ENCODE measurements around the gene ARMC2.
"Not testable (repeated sequence)": the region's sequence is repeated elsewhere in the genome, so short reads cannot be mapped to it uniquely, and the experiment has no call there.

Gene ARMC2

DNA sequence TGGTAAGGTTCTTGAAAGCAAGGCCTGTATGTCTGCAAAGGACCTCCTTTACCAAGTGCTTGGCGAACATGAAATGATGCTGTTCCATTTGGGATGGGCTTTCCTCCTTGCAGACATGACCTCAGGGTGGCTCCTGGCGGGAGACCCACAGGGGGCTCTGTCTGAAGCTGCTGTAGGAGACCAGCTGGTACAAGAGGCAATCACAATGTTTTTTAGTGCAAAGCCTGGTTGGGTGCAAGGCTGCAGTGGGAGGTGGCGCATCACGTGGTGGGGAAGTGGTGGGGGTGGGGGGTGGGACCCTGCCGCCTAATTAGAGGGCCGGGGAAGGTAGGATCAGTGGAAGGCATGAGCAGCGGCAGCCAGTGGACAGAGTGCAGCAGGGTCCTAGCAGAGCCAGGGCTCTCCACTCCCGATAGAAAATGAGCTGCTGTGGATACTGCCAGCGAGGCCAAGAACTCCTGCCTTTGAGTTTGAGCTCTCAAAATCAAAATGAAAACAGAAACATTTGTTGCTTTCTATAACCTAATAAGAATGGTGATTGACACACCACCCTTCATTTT is 9.1 kb upstream of the ARMC2 start:
- Mint-ChIP-seq H3K4me1 (peaks cover 22 to 36% of the 10 kb centered on the region in 2 donors), H3K9me3 (no peaks in the 10 kb centered on the region), H3K36me3 (no peaks in the 10 kb centered on the region), H3K27ac (no peak overlapping the region), H3K27me3 (peaks cover 30 to 31% of the 10 kb centered on the region in 2 donors), H3K4me3 (no peak overlapping the region)
- no peak for ATAC-seq (replicated peaks)
- DNase-seq, result no peak

- DNase-seq, result no peak
- no peak overlapping the region for H3K27ac Mint-ChIP-seq
- H3K4me3 Mint-ChIP-seq, result no peak overlapping the region
- H3K9me3 Mint-ChIP-seq, result no peaks in the 10 kb centered on the region
- peaks cover 18 to 30% of the 10 kb centered on the region in 2 donors for H3K4me1 Mint-ChIP-seq
- no peak for ATAC-seq (replicated peaks)
- H3K36me3 Mint-ChIP-seq, result no peaks in the 10 kb centered on the region
- H3K27me3 Mint-ChIP-seq, result peaks cover 25 to 30% of the 10 kb centered on the region in 2 donors
Observed at GRCh38 chr6:108840919-108841318, 7.3 kb upstream of the ARMC2 start.

- H3K27ac Mint-ChIP-seq, result no peak overlapping the region
- H3K4me1 Mint-ChIP-seq, result peaks cover 18 to 35% of the 10 kb centered on the region in 2 donors
- no peaks in the 10 kb centered on the region for H3K36me3 Mint-ChIP-seq
- DNase-seq, result no peak
- H3K27me3 Mint-ChIP-seq, result peaks cover 25 to 30% of the 10 kb centered on the region in 2 donors
- no peak for ATAC-seq (replicated peaks)
- H3K4me3 Mint-ChIP-seq, result no peak overlapping the region
- H3K9me3 Mint-ChIP-seq, result no peaks in the 10 kb centered on the region
Observed at GRCh38 chr6:108841377-108841855, 6.8 kb upstream of the ARMC2 start.

DNA sequence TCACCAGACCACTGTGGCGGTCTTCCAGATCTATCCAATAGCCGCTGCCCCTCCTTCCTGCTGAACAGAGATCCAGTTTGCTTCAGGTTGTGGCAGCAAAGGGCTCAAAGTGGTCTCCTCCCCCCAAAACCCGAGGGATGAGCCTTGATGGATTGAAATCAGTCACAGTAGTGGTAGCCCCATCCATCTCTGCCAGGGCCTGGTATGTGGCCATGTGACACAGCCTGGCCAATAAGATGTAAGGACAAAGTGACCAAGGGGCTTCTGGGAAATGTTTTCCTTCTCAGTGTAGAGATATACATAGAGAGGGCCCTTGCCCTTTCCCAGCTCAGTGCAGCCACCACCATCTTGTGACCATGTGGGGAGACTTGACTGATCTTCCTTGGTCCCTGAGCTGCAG is 4.1 kb upstream of the ARMC2 start:
- H3K27me3 Mint-ChIP-seq, result peaks cover 13 to 15% of the 10 kb centered on the region in 2 donors
- H3K27ac Mint-ChIP-seq, result no peak overlapping the region
- no peaks in the 10 kb centered on the region for H3K9me3 Mint-ChIP-seq
- no peaks in the 10 kb centered on the region for H3K36me3 Mint-ChIP-seq
- no peak for ATAC-seq (replicated peaks)
- no peak for DNase-seq
- H3K4me3 Mint-ChIP-seq, result no peak overlapping the region
- peaks cover 14 to 30% of the 10 kb centered on the region in 2 donors for H3K4me1 Mint-ChIP-seq

DNA sequence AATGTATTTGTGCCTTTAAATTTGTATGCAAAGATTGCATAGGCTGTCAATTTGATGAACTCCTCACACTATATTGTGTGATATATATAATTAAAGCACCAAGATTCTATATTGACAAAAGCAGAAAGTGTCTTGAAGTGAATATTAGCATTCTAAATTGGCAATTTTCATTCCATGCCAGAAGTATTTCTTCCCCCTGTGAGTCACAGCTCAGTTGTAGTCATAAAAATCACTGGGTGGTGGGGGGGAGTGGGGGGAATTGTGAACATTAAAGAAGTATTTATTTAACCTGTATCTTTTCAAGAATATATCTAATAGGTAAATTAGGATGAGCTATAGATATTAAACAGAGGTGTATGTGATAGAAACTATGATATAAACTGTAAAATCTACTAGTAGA is 3.1 kb upstream of the ARMC2 start:
- H3K4me3 Mint-ChIP-seq, result no peak overlapping the region
- H3K36me3 Mint-ChIP-seq, result no peaks in the 10 kb centered on the region
- no peak overlapping the region for H3K27ac Mint-ChIP-seq
- peaks cover 14 to 30% of the 10 kb centered on the region in 2 donors for H3K4me1 Mint-ChIP-seq
- peaks cover 13 to 15% of the 10 kb centered on the region in 2 donors for H3K27me3 Mint-ChIP-seq
- DNase-seq (no peak), ATAC-seq (replicated peaks) (no peak)
- no peaks in the 10 kb centered on the region for H3K9me3 Mint-ChIP-seq

GRCh38 chr6:108846101-108846500 is 2.1 kb upstream of the ARMC2 start:
- H3K36me3 Mint-ChIP-seq, result no peaks in the 10 kb centered on the region
- ATAC-seq (replicated peaks) (no peak), DNase-seq (no peak)
- no peak overlapping the region for H3K27ac Mint-ChIP-seq
- H3K9me3 Mint-ChIP-seq, result no peaks in the 10 kb centered on the region
- H3K4me1 Mint-ChIP-seq, result peaks cover 13 to 27% of the 10 kb centered on the region in 2 donors
- peaks cover 9 to 13% of the 10 kb centered on the region in 2 donors for H3K27me3 Mint-ChIP-seq
- no peak overlapping the region for H3K4me3 Mint-ChIP-seq

- H3K36me3 Mint-ChIP-seq, result no peaks in the 10 kb centered on the region
- peaks cover 9 to 22% of the 10 kb centered on the region in 2 donors for H3K4me1 Mint-ChIP-seq
- no peak overlapping the region for H3K4me3 Mint-ChIP-seq
- no peaks in the 10 kb centered on the region for H3K9me3 Mint-ChIP-seq
- peaks cover 4 to 8% of the 10 kb centered on the region in 2 donors for H3K27me3 Mint-ChIP-seq
- peak in 1 of 2 donors; percentile 39 for ATAC-seq (replicated peaks)
- no peak overlapping the region for H3K27ac Mint-ChIP-seq
- no peak for DNase-seq
Observed at GRCh38 chr6:108846628-108847027, 1.6 kb upstream of the ARMC2 start.

GRCh38 chr6:108847738-108848115 is 495 bp upstream of the ARMC2 start:
- DNase-seq (no peak), ATAC-seq (replicated peaks) (peak in 1 of 2 donors; percentile 17)
- H3K27ac Mint-ChIP-seq, result peak overlapping the region; percentile 89
- no peaks in the 10 kb centered on the region for H3K36me3 Mint-ChIP-seq
- H3K4me3 Mint-ChIP-seq, result peak overlapping the region; percentile 89 to 93
- H3K4me1 Mint-ChIP-seq, result peaks cover 8 to 20% of the 10 kb centered on the region in 2 donors
- no peaks in the 10 kb centered on the region for H3K9me3 Mint-ChIP-seq
- H3K27me3 Mint-ChIP-seq, result peaks cover 0 to 3% of the 10 kb centered on the region in 2 donors

DNA sequence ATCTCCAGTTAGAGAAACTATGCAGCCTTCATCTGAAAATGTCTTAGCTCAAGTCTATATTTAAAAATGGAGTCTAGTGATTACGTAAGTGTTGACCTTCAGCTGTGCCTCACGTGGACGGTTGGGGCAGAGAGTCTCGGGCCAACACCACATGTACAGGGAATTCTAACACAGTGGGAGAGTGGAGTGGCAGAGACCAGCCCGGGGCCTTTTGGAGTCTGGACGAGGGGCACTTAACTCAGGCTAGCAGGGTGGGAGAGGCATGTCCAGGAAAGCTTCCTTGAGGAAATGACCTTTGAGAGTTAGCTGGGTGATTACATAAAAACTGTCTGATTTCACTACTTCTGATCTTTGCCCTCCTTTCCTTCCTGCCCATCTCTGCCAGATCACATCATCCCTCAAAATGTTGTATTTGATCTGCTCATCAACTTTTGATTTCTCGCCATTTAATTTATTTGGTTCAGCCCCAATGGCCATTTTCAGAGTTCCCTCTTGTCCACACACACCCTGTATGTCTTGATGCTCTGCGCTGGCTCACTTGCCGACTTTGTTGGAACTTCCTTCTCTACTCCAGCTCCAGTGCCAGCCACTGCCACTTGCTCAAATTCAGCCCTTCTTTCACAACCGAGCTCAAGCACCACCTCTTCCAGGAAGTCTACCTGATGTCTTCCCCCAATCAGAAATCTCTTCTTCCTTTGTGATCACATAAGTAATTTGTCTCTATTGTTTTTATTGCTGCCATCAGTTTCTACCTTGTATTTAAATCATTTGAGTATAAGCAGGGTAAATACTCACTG is 2.6 kb downstream of the ARMC2 start:
- H3K9me3 Mint-ChIP-seq, result no peaks in the 10 kb centered on the region
- no peak overlapping the region for H3K27ac Mint-ChIP-seq
- no peaks in the 10 kb centered on the region for H3K27me3 Mint-ChIP-seq
- peaks cover 8 to 20% of the 10 kb centered on the region in 2 donors for H3K4me1 Mint-ChIP-seq
- H3K4me3 Mint-ChIP-seq, result no peak overlapping the region
- ATAC-seq (replicated peaks) (no peak), DNase-seq (no peak)
- H3K36me3 Mint-ChIP-seq, result peaks cover 8 to 9% of the 10 kb centered on the region in 2 donors

GRCh38 chr6:108851756-108852155 is 3.5 kb downstream of the ARMC2 start:
- Mint-ChIP-seq H3K4me1 (peaks cover 8 to 12% of the 10 kb centered on the region in 2 donors), H3K9me3 (peaks cover under 1 to 1% of the 10 kb centered on the region in 2 donors)
- no peak for DNase-seq

GRCh38 chr6:108853077-108853476 is 4.9 kb downstream of the ARMC2 start:
- no peak overlapping the region for H3K27ac Mint-ChIP-seq
- H3K36me3 Mint-ChIP-seq, result peaks cover 28 to 31% of the 10 kb centered on the region in 2 donors
- DNase-seq (no peak), ATAC-seq (replicated peaks) (no peak)
- H3K9me3 Mint-ChIP-seq, result peaks cover 5 to 9% of the 10 kb centered on the region in 2 donors
- H3K27me3 Mint-ChIP-seq, result no peaks in the 10 kb centered on the region
- peaks cover 3 to 5% of the 10 kb centered on the region in 2 donors for H3K4me1 Mint-ChIP-seq
- H3K4me3 Mint-ChIP-seq, result no peak overlapping the region

More at GRCh38 chr6:108851756-108852155, 3.5 kb downstream of the ARMC2 start:
- no peak for ATAC-seq (replicated peaks)
- H3K27me3 Mint-ChIP-seq, result no peaks in the 10 kb centered on the region
- H3K4me3 Mint-ChIP-seq, result no peak overlapping the region
- no peak overlapping the region for H3K27ac Mint-ChIP-seq
- peaks cover 17 to 18% of the 10 kb centered on the region in 2 donors for H3K36me3 Mint-ChIP-seq

DNA sequence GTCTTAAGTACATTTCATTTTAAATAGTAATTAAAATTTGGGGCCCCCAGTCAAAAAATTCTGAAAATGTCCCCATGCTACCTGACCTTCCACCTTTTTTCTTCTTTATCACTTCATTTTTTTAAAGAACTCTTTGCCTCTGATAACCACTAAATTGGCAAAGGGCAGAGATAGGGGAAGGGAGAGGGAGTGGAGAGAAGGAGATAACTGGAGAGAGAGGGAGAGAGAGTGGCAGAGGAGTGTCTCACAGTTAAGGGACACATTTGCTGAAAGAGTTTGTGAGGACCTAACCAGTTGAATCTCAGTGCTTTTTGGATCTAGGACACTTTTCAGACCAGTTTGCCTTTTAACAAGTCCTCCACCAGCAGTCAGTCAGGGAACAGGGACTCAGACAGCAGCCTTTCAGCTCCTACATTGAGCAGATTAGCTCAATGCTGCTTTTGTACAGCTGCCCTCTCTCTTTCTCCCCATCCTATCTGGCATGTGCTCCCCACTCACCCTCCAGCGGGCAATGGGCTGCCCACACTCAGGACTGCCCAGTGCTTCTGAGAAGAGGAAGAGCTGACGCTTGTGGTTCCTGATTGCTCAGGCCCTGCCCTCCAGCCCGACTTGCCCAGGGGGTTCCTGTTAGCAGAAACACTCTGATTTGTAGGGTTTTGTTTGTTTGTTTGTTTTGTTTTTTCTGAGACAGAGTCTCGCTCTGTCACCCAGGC is 14.4 kb downstream of the ARMC2 start:
- peaks cover 0 to 2% of the 10 kb centered on the region in 2 donors for H3K4me1 Mint-ChIP-seq
- no peak for ATAC-seq (replicated peaks)
- H3K4me3 Mint-ChIP-seq, result no peak overlapping the region
- no peaks in the 10 kb centered on the region for H3K9me3 Mint-ChIP-seq
- peaks cover 28 to 50% of the 10 kb centered on the region in 2 donors for H3K36me3 Mint-ChIP-seq
- H3K27ac Mint-ChIP-seq, result peak overlapping the region; percentile 53
- no peaks in the 10 kb centered on the region for H3K27me3 Mint-ChIP-seq
- no peak for DNase-seq

DNA sequence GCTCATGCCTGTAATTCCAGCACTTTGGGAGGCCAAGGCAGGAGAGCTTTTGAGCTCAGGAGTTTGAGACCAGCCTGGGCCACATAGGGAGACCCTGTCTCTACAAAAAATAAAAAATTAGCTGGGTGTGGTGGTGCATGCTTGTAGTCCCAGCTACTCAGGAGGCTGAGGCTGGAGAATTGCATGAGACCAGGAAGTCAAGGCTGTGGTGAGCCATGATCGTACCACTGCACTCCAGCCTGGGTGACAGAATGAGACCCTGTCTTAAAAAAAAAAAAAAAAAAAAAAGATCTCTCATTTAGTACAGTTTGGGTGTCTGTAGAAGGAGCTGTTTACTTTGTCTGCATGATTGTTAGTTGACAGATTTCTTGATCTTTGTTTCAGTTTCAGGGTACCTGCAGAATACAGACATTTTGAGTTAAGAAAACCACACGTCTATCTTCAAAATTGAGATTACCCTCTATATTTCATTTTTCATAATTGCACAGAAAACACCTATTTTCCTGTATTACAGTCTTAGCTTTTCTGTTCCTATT is 17.6 kb downstream of the ARMC2 start:
- not testable (repeated sequence) for ATAC-seq (replicated peaks); H3K27ac Mint-ChIP-seq; H3K4me3 Mint-ChIP-seq; DNase-seq; H3K4me1 Mint-ChIP-seq; H3K27me3 Mint-ChIP-seq; H3K9me3 Mint-ChIP-seq
- H3K36me3 Mint-ChIP-seq, result peaks cover 13 to 32% of the 10 kb centered on the region in 2 donors

GRCh38 chr6:108866798-108867197 is 18.6 kb downstream of the ARMC2 start:
- no peak overlapping the region for H3K4me3 Mint-ChIP-seq
- DNase-seq (no peak), ATAC-seq (replicated peaks) (no peak)
- H3K27me3 Mint-ChIP-seq, result no peaks in the 10 kb centered on the region
- H3K36me3 Mint-ChIP-seq, result peaks cover 11 to 30% of the 10 kb centered on the region in 2 donors
- no peak overlapping the region for H3K27ac Mint-ChIP-seq
- peaks cover 6 to 12% of the 10 kb centered on the region in 2 donors for H3K4me1 Mint-ChIP-seq
- no peaks in the 10 kb centered on the region for H3K9me3 Mint-ChIP-seq

Data from stimulated activated naive B cell treated with anti-CD40 and anti-IgM and Interleukin-4, amounts not matched to agents 10 μg/mL and 1 μg/mL and 100 μg/mL, for 72 hours (primary cell).